Tibial nerve (tissue), 4 donors: ENCODE measurements around the gene BLM. TPM values are rescaled to one million over a fixed set of nuclear protein-coding genes. Genes with fewer than 3 reads are reported as not detected.

Source experiments
- DNase-seq, 2 donors: peaks; one replicate each; pipeline ENCODE4 v3.0.0-alpha.2; 2019; ENCODE audit warnings: low spot score in 2 of 2
- H3K27ac ChIP-seq, 4 donors: fragments of 200-600 bp; sonication (generic) in 3 of 4; one replicate each; pipeline ENCODE4 v1.5.1; 2017 to 2019; ENCODE audit warnings: mild to moderate bottlenecking in 1 of 4
- H3K27me3 ChIP-seq, 2 donors: fragments of 200-600 bp; sonication (generic) in 1 of 2; one replicate each; pipeline versions ENCODE4 v1.5.1 to v1.6.0; 2017 to 2019
- H3K36me3 ChIP-seq, 3 donors: fragments of 200-600 bp; sonication (generic); one replicate each; pipeline ENCODE4 v1.5.1; 2018 to 2019
- H3K4me1 ChIP-seq, 4 donors: fragments of 200-600 bp; sonication (generic) in 3 of 4; one replicate each; pipeline ENCODE4 v1.5.1; 2017 to 2019
- H3K4me3 ChIP-seq, 4 donors: fragments of 200-600 bp; sonication (generic) in 3 of 4; one replicate each; pipeline ENCODE4 v1.5.1; 2017 to 2019; ENCODE audit warnings: mild to moderate bottlenecking in 1 of 4, moderate library complexity in 1 of 4
- H3K9me3 ChIP-seq, 4 donors: fragments of 200-600 bp; sonication (generic) in 3 of 4; one replicate each; pipeline ENCODE4 v1.5.1; 2017 to 2019
- EP300 ChIP-seq, 2 donors: sonication (generic); formaldehyde crosslinking; IDR thresholded peaks; one replicate each; pipeline ENCODE4 v1.6.1; 2017; ENCODE audit warnings: antibody characterized with exemption in 2 of 2, mild to moderate bottlenecking in 1 of 2
- POLR2A ChIP-seq, 2 donors: fragments of 450-650 bp; IDR thresholded peaks; one replicate each; pipeline ENCODE4 v1.6.1; 2017; ENCODE audit warnings: antibody characterized with exemption in 2 of 2, mild to moderate bottlenecking in 2 of 2, moderate library complexity in 2 of 2
- WGBS, 2 donors: methylation state at CpG; one replicate each; pipeline ENCODE4 v1.1.5; 2018; 5-methylcytosine and 5-hydroxymethylcytosine counted together
- total RNA-seq, 4 donors: library from RNA; depleted of rRNA; stranded (reverse); fragments of >200 nt; gene quantifications; one replicate each; pipeline ENCODE4 v1.1.0, GENCODE V29; 2016
- TF ChIP-seq, protein P1 (sequence below), 5 experiments: fragments of 200-600 bp in 3 of 5; fragments of 450-650 bp in 2 of 5; sonication (generic) in 3 of 5; IDR thresholded peaks; one replicate each; pipeline ENCODE4 v1.5.1; 2016 to 2019; ENCODE audit warnings: antibody characterized with exemption in 5 of 5, mild to moderate bottlenecking in 3 of 5, moderate library complexity in 2 of 5

Gene BLM
- total RNA-seq, 4 donors from 2014 or later: 0.66 to 9.6 (median 1.0) TPM

DNA sequence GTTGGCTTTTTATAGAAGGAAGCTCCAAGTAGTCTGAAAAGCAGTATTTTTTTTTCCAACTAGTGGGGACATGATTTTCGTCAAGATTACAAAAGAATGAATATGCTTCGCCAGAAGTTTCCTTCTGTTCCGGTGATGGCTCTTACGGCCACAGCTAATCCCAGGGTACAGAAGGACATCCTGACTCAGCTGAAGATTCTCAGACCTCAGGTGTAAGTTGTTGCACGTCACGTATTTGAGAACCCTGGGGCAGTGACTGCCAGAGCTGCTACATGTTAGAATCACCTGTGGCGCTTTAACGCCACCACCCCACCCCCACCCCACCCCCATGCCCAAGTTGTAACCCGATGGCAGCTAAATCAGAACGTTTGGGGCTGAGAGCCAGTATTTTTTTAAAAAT, 52.2 kb downstream of the BLM start:
- Histone ChIP-seq H3K9me3 (no peaks in the 10 kb centered on the region), H3K27me3 (no peaks in the 10 kb centered on the region), H3K4me1 (no peaks in the 10 kb centered on the region), H3K4me3 (no peak overlapping the region), H3K36me3 (no peaks in the 10 kb centered on the region), H3K27ac (no peak overlapping the region)
- 85 to 90% methylated on average over 10 of the region's 10 CpGs for whole genome bisulfite sequencing, 2 donors
- TF ChIP-seq POLR2A (IDR thresholded peaks at IDR 0.05) (no peak), EP300 (IDR thresholded peaks at IDR 0.05) (no peak)
- TF ChIP-seq, protein P1, sequence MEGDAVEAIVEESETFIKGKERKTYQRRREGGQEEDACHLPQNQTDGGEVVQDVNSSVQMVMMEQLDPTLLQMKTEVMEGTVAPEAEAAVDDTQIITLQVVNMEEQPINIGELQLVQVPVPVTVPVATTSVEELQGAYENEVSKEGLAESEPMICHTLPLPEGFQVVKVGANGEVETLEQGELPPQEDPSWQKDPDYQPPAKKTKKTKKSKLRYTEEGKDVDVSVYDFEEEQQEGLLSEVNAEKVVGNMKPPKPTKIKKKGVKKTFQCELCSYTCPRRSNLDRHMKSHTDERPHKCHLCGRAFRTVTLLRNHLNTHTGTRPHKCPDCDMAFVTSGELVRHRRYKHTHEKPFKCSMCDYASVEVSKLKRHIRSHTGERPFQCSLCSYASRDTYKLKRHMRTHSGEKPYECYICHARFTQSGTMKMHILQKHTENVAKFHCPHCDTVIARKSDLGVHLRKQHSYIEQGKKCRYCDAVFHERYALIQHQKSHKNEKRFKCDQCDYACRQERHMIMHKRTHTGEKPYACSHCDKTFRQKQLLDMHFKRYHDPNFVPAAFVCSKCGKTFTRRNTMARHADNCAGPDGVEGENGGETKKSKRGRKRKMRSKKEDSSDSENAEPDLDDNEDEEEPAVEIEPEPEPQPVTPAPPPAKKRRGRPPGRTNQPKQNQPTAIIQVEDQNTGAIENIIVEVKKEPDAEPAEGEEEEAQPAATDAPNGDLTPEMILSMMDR (IDR thresholded peaks at IDR 0.05): no peak
- DNase-seq: no peak

DNA sequence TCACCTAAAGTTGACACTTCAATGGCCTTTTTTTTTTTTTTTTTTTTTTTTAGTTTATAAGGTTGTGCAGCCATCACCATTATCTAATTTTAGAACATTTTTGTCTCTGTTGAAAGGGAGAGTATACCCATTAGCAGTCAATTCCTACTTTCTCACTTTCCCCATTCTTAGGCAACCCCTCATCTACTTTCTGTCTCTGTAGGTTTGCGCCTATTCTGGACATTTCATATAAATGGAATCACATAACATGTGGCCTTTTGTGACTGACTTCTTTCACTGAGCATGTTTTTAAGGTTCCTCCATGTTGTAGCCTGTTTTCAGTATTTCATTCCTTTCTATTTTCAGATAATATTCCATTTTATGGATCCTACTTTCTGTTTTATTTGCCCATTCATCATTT, 56.3 kb downstream of the BLM start:
- H3K9me3 ChIP-seq: no peaks in the 10 kb centered on the region
- no peak overlapping the region for H3K27ac ChIP-seq
- TF ChIP-seq, protein P1 (IDR thresholded peaks at IDR 0.05): no peak
- TF ChIP-seq POLR2A (IDR thresholded peaks at IDR 0.05) (no peak), EP300 (IDR thresholded peaks at IDR 0.05) (no peak)
- H3K4me1 ChIP-seq: no peaks in the 10 kb centered on the region
- DNase-seq: no peak
- 81 to 100% methylated on average over 1 of the region's 1 CpG for WGBS, 2 donors
- no peaks in the 10 kb centered on the region for H3K27me3 ChIP-seq
- H3K36me3 ChIP-seq: no peaks in the 10 kb centered on the region
- H3K4me3 ChIP-seq: no peak overlapping the region

- WGBS, 2 donors: 94 to 95% methylated on average over 5 of the region's 5 CpGs
- TF ChIP-seq, protein P1 (IDR thresholded peaks at IDR 0.05): no peak
- TF ChIP-seq POLR2A (IDR thresholded peaks at IDR 0.05): no peak
- TF ChIP-seq EP300 (IDR thresholded peaks at IDR 0.05): no peak
- DNase-seq: no peak
- Histone ChIP-seq H3K27me3 (no peaks in the 10 kb centered on the region), H3K4me1 (no peaks in the 10 kb centered on the region), H3K27ac (no peak overlapping the region), H3K36me3 (no peaks in the 10 kb centered on the region), H3K9me3 (no peaks in the 10 kb centered on the region), H3K4me3 (no peak overlapping the region)
These were observed 57.8 kb downstream of the BLM start for GRCh38 chr15:90774731-90775514.

- Histone ChIP-seq H3K36me3 (no peaks in the 10 kb centered on the region), H3K4me3 (no peak overlapping the region), H3K9me3 (no peaks in the 10 kb centered on the region), H3K4me1 (no peaks in the 10 kb centered on the region), H3K27me3 (no peaks in the 10 kb centered on the region), H3K27ac (no peak overlapping the region)
- WGBS, 2 donors: 89 to 93% methylated on average over 3 of the region's 3 CpGs
- no peak for DNase-seq
- TF ChIP-seq EP300 (IDR thresholded peaks at IDR 0.05) (no peak), POLR2A (IDR thresholded peaks at IDR 0.05) (no peak)
- TF ChIP-seq, protein P1 (IDR thresholded peaks at IDR 0.05): no peak
These were observed 63.8 kb downstream of the BLM start for GRCh38 chr15:90780916-90781315.

GRCh38 chr15:90782442-90782841, 65.3 kb downstream of the BLM start:
- 68 to 76% methylated on average over 2 of the region's 2 CpGs for WGBS, 2 donors
- H3K4me1 ChIP-seq: no peaks in the 10 kb centered on the region
- DNase-seq: no peak
- no peaks in the 10 kb centered on the region for H3K9me3 ChIP-seq
- no peaks in the 10 kb centered on the region for H3K27me3 ChIP-seq
- H3K4me3 ChIP-seq: no peak overlapping the region
- no peak overlapping the region for H3K27ac ChIP-seq
- no peaks in the 10 kb centered on the region for H3K36me3 ChIP-seq
- TF ChIP-seq EP300 (IDR thresholded peaks at IDR 0.05): no peak
- TF ChIP-seq, protein P1 (IDR thresholded peaks at IDR 0.05): no peak
- TF ChIP-seq POLR2A (IDR thresholded peaks at IDR 0.05): no peak
